Transverse colon (tissue), 4 donors: Measurements from ENCODE around the gene WASF2. TPM values are rescaled to one million over a fixed set of nuclear protein-coding genes. Genes with fewer than 3 reads are reported as not detected.

Source experiments
- DNase-seq: peaks from one replicate; pipeline ENCODE4 v3.0.0-alpha.2; 2019
- H3K27ac ChIP-seq, 4 donors: fragments of 200-600 bp; sonication (generic); 2 replicates each; pipeline ENCODE4 v1.5.1; 2016 to 2018; ENCODE audit warnings: inconsistent platforms in 4 of 4
- H3K27me3 ChIP-seq: fragments of 200-600 bp; sonication (generic); 2 replicates; pipeline ENCODE4 v1.5.1; 2017; ENCODE audit warnings: inconsistent platforms
- H3K36me3 ChIP-seq, 4 donors: fragments of 200-600 bp; sonication (generic); 2 replicates each; pipeline ENCODE4 v1.5.1; 2017 to 2019; ENCODE audit warnings: inconsistent platforms in 4 of 4
- H3K4me1 ChIP-seq, 4 donors: fragments of 200-600 bp; sonication (generic); 2 replicates each; pipeline ENCODE4 v1.5.1; 2017 to 2020; ENCODE audit warnings: inconsistent platforms in 4 of 4
- H3K4me3 ChIP-seq, 4 donors: fragments of 200-600 bp; sonication (generic); 1 replicate in 1 of 4; 2 replicates in 3 of 4; pipeline versions ENCODE4 v1.5.1 to v1.6.1; 2017 to 2019; ENCODE audit warnings: inconsistent platforms in 4 of 4
- H3K9me3 ChIP-seq, 2 donors: fragments of 200-600 bp; sonication (generic); 2 replicates each; pipeline ENCODE4 v1.5.1; 2017 to 2019; ENCODE audit warnings: inconsistent platforms in 2 of 2
- EP300 ChIP-seq: sonication (generic); formaldehyde crosslinking; IDR thresholded peaks from one replicate; pipeline ENCODE4 v1.6.1; 2017; ENCODE audit warnings: antibody characterized with exemption, low read depth
- POLR2A ChIP-seq: fragments of 450-650 bp; IDR thresholded peaks from one replicate; pipeline ENCODE4 v1.6.1; 2016; ENCODE audit warnings: antibody characterized with exemption, mild to moderate bottlenecking, moderate library complexity
- POLR2AphosphoS5 ChIP-seq, 3 donors: sonication (generic); formaldehyde crosslinking; IDR thresholded peaks; one replicate each; pipeline ENCODE4 v1.6.1; 2016; ENCODE audit warnings: antibody characterized with exemption in 3 of 3
- WGBS, 2 donors: methylation state at CpG; one replicate each; pipeline ENCODE4 v1.1.5; 2018; ENCODE audit warnings: low coverage in 1 of 2; 5-methylcytosine and 5-hydroxymethylcytosine counted together
- in situ Hi-C, 4 donors: fragments of 200-750 bp; cut with MboI; loops; one replicate each; pipeline versions ENCODE4 v1.15.0 to v1.15.1; 2017; ENCODE audit warnings: low sequenced_read_pairs in 3 of 4, low pct_ligation_motif_present in 1 of 4, low pct_unique_long_range_greater_than_20kb in 1 of 4
- intact Hi-C: fragments of 100-400 bp; cut with DNase I; formaldehyde crosslinking; loops from one replicate; pipeline ENCODE4 v1.15.1; 2023; ENCODE audit warnings: low total_unique reads
- total RNA-seq, 4 donors: library from RNA; depleted of rRNA; stranded (reverse); fragments of >200 nt; gene quantifications; one replicate each; pipeline ENCODE4 v1.1.0, GENCODE V29; 2016
- TF ChIP-seq, protein P1 (sequence below), 5 experiments: fragments of 200-600 bp in 3 of 5; fragments of 450-650 bp in 2 of 5; sonication (generic) in 3 of 5; IDR thresholded peaks; 1 replicate in 2 of 5; 2 replicates in 3 of 5; pipeline ENCODE4 v1.5.1; 2016 to 2017; ENCODE audit warnings: antibody characterized with exemption in 5 of 5, inconsistent platforms in 3 of 5, mild to moderate bottlenecking in 2 of 5, moderate library complexity in 1 of 5

WASF2 gene
- total RNA-seq, 4 donors from 2014 or later = 34.6 to 114 (median 60.9) TPM

- Histone ChIP-seq H3K4me1 (peaks cover 15 to 34% (median 18%) of the 10 kb centered on the region in 4 donors), H3K27ac (no peak overlapping the region), H3K36me3 (no peaks in the 10 kb centered on the region), H3K27me3 (no peaks in the 10 kb centered on the region), H3K9me3 (no peaks in the 10 kb centered on the region), H3K4me3 (no peak overlapping the region)
- in situ Hi-C loops = no loop called here
- no peak for DNase-seq
- WGBS, 2 donors = 71% methylated on average over 10 of the region's 13 CpGs; no CpG with 5 or more reads in 1 of the 2 donors
- intact Hi-C loops = no loop called here
- no peak for TF ChIP-seq EP300
- no peak for TF ChIP-seq POLR2A
- TF ChIP-seq, protein P1, sequence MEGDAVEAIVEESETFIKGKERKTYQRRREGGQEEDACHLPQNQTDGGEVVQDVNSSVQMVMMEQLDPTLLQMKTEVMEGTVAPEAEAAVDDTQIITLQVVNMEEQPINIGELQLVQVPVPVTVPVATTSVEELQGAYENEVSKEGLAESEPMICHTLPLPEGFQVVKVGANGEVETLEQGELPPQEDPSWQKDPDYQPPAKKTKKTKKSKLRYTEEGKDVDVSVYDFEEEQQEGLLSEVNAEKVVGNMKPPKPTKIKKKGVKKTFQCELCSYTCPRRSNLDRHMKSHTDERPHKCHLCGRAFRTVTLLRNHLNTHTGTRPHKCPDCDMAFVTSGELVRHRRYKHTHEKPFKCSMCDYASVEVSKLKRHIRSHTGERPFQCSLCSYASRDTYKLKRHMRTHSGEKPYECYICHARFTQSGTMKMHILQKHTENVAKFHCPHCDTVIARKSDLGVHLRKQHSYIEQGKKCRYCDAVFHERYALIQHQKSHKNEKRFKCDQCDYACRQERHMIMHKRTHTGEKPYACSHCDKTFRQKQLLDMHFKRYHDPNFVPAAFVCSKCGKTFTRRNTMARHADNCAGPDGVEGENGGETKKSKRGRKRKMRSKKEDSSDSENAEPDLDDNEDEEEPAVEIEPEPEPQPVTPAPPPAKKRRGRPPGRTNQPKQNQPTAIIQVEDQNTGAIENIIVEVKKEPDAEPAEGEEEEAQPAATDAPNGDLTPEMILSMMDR (IDR thresholded peaks at IDR 0.05) = peak in 1 of 5 experiments; percentile 6
- no peak for TF ChIP-seq POLR2AphosphoS5 (IDR thresholded peaks at IDR 0.05)
Measured at GRCh38 chr1:27368869-27369582, 120.9 kb downstream of the WASF2 start.

GRCh38 chr1:27367160-27367650 is 122.8 kb downstream of the WASF2 start:
- intact Hi-C loops = no loop called here

GRCh38 chr1:27366411-27367159 is 123.4 kb downstream of the WASF2 start, which contains the start of gene MAP3K6:
Gene MAP3K6 (minus strand): TSS chr1:27366961. CDS start chr1:27366597, 364 bp downstream.
- intact Hi-C loops (no loop called here), in situ Hi-C loops (no loop called here)
- H3K27ac ChIP-seq = peak within 1 kb of the TSS; percentile 94 to 99 (median 98)
- peak within 1 kb of the TSS; percentile 64 to 84 (median 75) for H3K4me3 ChIP-seq
- TF ChIP-seq POLR2A (peak; percentile 86), EP300 (no peak), POLR2AphosphoS5 (IDR thresholded peaks at IDR 0.05) (peak; percentile 70 to 86 (median 86))
- TF ChIP-seq, protein P1 (IDR thresholded peaks at IDR 0.05) = peak in 4 of 5 experiments; percentile 12 to 30 (median 24)
- H3K9me3 ChIP-seq = no peaks in the 10 kb centered on the region
- H3K27me3 ChIP-seq = no peaks in the 10 kb centered on the region
- no peaks in the 10 kb centered on the region for H3K36me3 ChIP-seq
- 4% methylated on average over 21 of the region's 67 CpGs; no CpG with 5 or more reads in 1 of the 2 donors for WGBS, 2 donors
- peak; percentile 90 for DNase-seq
- peaks cover 15 to 34% (median 18%) of the 10 kb centered on the region in 4 donors for H3K4me1 ChIP-seq

More at GRCh38 chr1:27367160-27367650, 122.8 kb downstream of the WASF2 start:
- in situ Hi-C loops = no loop called here
- Histone ChIP-seq H3K27ac (peak overlapping the region; percentile 94 to 99 (median 98)), H3K27me3 (no peaks in the 10 kb centered on the region), H3K4me3 (peak overlapping the region; percentile 64 to 84 (median 75)), H3K4me1 (peaks cover 15 to 34% (median 18%) of the 10 kb centered on the region in 4 donors), H3K9me3 (no peaks in the 10 kb centered on the region), H3K36me3 (no peaks in the 10 kb centered on the region)
- TF ChIP-seq POLR2AphosphoS5 (IDR thresholded peaks at IDR 0.05) (no peak), POLR2A (no peak), EP300 (no peak)
- TF ChIP-seq, protein P1 (IDR thresholded peaks at IDR 0.05) = no peak
- DNase-seq = no peak
- WGBS, 2 donors = 53% methylated on average over 8 of the region's 8 CpGs; no CpG with 5 or more reads in 1 of the 2 donors

GRCh38 chr1:27366113-27366410 is 123.9 kb downstream of the WASF2 start:
- Histone ChIP-seq H3K9me3 (no peaks in the 10 kb centered on the region), H3K27ac (peak overlapping the region; percentile 94 to 99 (median 98)), H3K4me3 (peak overlapping the region; percentile 50 to 84 (median 68)), H3K4me1 (peaks cover 15 to 34% (median 18%) of the 10 kb centered on the region in 4 donors), H3K27me3 (no peaks in the 10 kb centered on the region), H3K36me3 (no peaks in the 10 kb centered on the region)
- DNase-seq = peak; percentile 86
- in situ Hi-C loops (no loop called here), intact Hi-C loops (no loop called here)
- WGBS, 2 donors = 0% methylated on average over 16 of the region's 30 CpGs; no CpG with 5 or more reads in 1 of the 2 donors
- TF ChIP-seq POLR2AphosphoS5 (IDR thresholded peaks at IDR 0.05) (peak in 1 of 3 donors; percentile 31), POLR2A (no peak), EP300 (no peak)
- TF ChIP-seq, protein P1 (IDR thresholded peaks at IDR 0.05) = no peak
